Daoy (cell line): ENCODE results near the gene RIPOR2. TPM values are rescaled to one million over a fixed set of nuclear protein-coding genes. Genes with fewer than 3 reads are reported as not detected.
"Not testable (repeated sequence)": the region's sequence is repeated elsewhere in the genome, so short reads cannot be mapped to it uniquely, and the experiment has no call there.

Experiments
- DNase-seq: peaks from one replicate; pipeline ENCODE4 v3.0.0-alpha.2; 2015; ENCODE audit warnings: low read depth
- total RNA-seq: library from RNA; depleted of rRNA; stranded (reverse); fragments of >200 nt; shearing (Covaris generic); gene quantifications from 2 replicates; pipeline ENCODE4 v1.2.3, GENCODE V29; 2014

The RIPOR2 gene
- total RNA-seq, 1 experiment from 2014 or later = 0.06 TPM

GRCh38 chr6:24957199-24957598, 21.4 kb upstream of the RIPOR2 start:
- no peak for DNase-seq

GRCh38 chr6:24953726-24954125, 18.0 kb upstream of the RIPOR2 start:
- DNase-seq = no peak

- DNase-seq = no peak
Observed at GRCh38 chr6:24951811-24952299, 16.1 kb upstream of the RIPOR2 start.

GRCh38 chr6:24950218-24950941, 14.6 kb upstream of the RIPOR2 start:
- DNase-seq = no peak

GRCh38 chr6:24949020-24949569, 13.3 kb upstream of the RIPOR2 start:
- DNase-seq = no peak

GRCh38 chr6:24948261-24948660, 12.5 kb upstream of the RIPOR2 start:
- DNase-seq = not testable (repeated sequence)

GRCh38 chr6:24947636-24948035, 11.9 kb upstream of the RIPOR2 start:
- DNase-seq = no peak

- DNase-seq = no peak
Observed at GRCh38 chr6:24945054-24945453, 9.3 kb upstream of the RIPOR2 start.

- DNase-seq = no peak
Observed at GRCh38 chr6:24943774-24944173, 8.0 kb upstream of the RIPOR2 start.

- DNase-seq = no peak
Observed at GRCh38 chr6:24940311-24940917, 4.7 kb upstream of the RIPOR2 start.

GRCh38 chr6:24936641-24937317, 1.0 kb upstream of the RIPOR2 start:
- peak; percentile 68 for DNase-seq

- peak; percentile 46 for DNase-seq
Observed at GRCh38 chr6:24933868-24934401, 1.8 kb downstream of the RIPOR2 start.

GRCh38 chr6:24933266-24933665, 2.5 kb downstream of the RIPOR2 start:
- DNase-seq = no peak

GRCh38 chr6:24932832-24933231, 2.9 kb downstream of the RIPOR2 start:
- no peak for DNase-seq

GRCh38 chr6:24931718-24932691, 3.8 kb downstream of the RIPOR2 start:
- no peak for DNase-seq

- no peak for DNase-seq
Observed at GRCh38 chr6:24931296-24931695, 4.5 kb downstream of the RIPOR2 start.

GRCh38 chr6:24930431-24930871, 5.3 kb downstream of the RIPOR2 start:
- peak; percentile 37 for DNase-seq

GRCh38 chr6:24929242-24929641, 6.5 kb downstream of the RIPOR2 start:
- no peak for DNase-seq

- no peak for DNase-seq
Observed at GRCh38 chr6:24927985-24928745, 7.6 kb downstream of the RIPOR2 start.

GRCh38 chr6:24927277-24927955, 8.3 kb downstream of the RIPOR2 start:
- DNase-seq = no peak
